ENCODE results near the gene DIP2B.
A peak's percentile ranks its signal among the peaks of the same experiment; 100 is the strongest.
"Not testable (repeated sequence)": the region's sequence is repeated elsewhere in the genome, so short reads cannot be mapped to it uniquely, and the experiment has no call there.

DIP2B gene, protein sequence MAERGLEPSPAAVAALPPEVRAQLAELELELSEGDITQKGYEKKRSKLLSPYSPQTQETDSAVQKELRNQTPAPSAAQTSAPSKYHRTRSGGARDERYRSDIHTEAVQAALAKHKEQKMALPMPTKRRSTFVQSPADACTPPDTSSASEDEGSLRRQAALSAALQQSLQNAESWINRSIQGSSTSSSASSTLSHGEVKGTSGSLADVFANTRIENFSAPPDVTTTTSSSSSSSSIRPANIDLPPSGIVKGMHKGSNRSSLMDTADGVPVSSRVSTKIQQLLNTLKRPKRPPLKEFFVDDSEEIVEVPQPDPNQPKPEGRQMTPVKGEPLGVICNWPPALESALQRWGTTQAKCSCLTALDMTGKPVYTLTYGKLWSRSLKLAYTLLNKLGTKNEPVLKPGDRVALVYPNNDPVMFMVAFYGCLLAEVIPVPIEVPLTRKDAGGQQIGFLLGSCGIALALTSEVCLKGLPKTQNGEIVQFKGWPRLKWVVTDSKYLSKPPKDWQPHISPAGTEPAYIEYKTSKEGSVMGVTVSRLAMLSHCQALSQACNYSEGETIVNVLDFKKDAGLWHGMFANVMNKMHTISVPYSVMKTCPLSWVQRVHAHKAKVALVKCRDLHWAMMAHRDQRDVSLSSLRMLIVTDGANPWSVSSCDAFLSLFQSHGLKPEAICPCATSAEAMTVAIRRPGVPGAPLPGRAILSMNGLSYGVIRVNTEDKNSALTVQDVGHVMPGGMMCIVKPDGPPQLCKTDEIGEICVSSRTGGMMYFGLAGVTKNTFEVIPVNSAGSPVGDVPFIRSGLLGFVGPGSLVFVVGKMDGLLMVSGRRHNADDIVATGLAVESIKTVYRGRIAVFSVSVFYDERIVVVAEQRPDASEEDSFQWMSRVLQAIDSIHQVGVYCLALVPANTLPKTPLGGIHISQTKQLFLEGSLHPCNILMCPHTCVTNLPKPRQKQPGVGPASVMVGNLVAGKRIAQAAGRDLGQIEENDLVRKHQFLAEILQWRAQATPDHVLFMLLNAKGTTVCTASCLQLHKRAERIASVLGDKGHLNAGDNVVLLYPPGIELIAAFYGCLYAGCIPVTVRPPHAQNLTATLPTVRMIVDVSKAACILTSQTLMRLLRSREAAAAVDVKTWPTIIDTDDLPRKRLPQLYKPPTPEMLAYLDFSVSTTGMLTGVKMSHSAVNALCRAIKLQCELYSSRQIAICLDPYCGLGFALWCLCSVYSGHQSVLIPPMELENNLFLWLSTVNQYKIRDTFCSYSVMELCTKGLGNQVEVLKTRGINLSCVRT (N-terminal part only)

GRCh38 chr12:50504798-50505674, at the start of gene DIP2B:
Gene DIP2B, plus strand, starts transcription at chr12:50504985. Its CDS starts 156 bp downstream, at chr12:50505141.
- peak; percentile 89 to 95 for DNase-seq (ENCODE audit: low read depth in 2 of 2)

GRCh38 chr12:50458606-50459005, 46.2 kb upstream of the DIP2B start:
- DNase-seq (ENCODE audit: low read depth in 2 of 2), result no peak

- no peak for DNase-seq (ENCODE audit: low read depth in 2 of 2)
Measured at GRCh38 chr12:50467439-50467838, 37.3 kb upstream of the DIP2B start.

DNA sequence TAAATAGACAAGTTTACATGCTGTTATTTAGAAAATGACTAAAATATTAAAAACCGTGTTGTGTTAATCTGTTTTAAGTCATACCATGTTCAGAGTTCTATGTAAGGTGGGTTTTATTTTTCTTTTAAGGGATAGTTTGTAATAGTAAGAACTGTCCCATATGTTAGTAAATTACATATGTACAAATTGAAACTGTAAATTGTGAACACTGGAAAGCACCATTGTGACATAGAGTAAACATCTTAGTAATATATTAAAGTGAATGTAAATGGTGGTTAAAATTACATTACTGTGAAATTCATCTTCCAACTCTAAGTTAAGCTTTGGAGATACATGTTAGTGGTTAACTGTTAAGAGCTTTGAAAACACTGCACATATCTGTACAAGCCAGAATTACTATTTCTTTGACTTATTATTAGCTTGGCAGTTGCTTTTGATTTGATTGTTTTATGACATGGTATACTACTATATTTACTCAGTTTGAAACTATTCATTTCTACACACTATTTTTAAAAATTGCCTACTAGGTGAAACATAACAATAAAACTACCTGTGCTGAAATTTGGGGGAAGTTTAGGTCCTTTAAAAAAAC, 27.4 kb upstream of the DIP2B start:
- DNase-seq (ENCODE audit: low read depth in 2 of 2), result no peak

GRCh38 chr12:50482571-50482970, 22.2 kb upstream of the DIP2B start:
- no peak for DNase-seq (ENCODE audit: low read depth in 2 of 2)

- no peak for DNase-seq (ENCODE audit: low read depth in 2 of 2)
Measured at GRCh38 chr12:50483488-50483887, 21.3 kb upstream of the DIP2B start.

DNA sequence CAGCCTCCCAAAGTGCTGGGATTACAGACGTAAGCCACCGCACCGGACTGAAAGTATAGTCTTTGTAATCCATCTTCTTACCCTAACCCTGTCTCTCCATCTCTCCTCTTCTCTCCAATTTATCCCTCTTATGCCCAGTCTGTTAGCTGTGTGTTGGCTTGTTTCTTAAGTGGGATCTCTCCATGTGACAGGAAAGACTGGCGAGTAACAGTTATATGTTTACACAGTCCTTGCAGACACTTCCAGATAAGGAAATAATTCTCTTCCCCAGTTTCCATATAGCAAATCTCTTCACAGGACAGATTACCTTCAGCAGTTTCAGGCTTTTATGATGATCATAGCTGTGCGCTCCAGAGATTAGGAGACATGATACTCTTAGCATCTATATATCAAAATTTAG, 16.0 kb upstream of the DIP2B start:
- DNase-seq (ENCODE audit: low read depth in 2 of 2), result no peak

GRCh38 chr12:50498119-50498518, 6.7 kb upstream of the DIP2B start:
- not testable (repeated sequence) for DNase-seq (ENCODE audit: low read depth in 2 of 2)

DNA sequence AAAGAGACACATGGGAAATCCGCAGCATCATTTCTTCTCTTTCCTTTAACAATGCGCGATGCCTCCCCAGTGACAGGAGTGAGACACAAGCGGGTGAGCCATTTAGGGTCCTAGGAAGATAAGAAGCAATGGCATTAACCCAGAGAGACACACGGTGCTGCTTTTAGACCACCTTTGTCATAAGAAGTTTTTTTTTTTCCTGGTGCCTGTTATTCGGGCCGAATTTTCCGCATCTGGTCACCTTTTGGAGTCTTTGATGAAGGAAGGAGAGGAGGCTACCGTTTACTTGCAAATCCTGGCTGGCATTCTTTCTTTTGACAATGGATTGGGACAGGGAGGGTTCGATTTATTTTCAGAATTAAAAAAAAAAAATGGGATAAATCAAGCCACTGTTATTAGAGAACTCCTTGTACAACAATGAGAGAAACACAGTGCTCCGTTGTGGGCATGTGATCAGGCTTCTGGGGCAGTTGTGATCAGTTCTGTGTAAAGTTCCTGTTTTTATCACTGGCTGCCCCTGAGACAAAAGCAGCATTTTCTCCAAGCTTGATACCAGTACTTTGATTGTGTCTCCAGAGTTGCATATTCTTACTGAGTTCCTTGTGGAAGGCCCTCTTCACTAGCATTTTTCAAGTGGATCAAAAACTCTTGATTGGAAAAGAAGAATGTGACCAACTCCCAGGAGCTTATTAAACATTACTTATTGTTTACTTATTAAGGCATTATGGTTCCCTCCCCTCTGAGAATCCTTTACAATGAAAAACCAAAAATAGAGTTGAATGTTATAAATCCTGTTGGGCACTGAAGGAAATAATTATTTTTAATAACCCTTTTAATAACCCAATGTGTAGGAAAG, 1.1 kb downstream of the DIP2B start:
- no peak for DNase-seq (ENCODE audit: low read depth in 2 of 2)

DNA sequence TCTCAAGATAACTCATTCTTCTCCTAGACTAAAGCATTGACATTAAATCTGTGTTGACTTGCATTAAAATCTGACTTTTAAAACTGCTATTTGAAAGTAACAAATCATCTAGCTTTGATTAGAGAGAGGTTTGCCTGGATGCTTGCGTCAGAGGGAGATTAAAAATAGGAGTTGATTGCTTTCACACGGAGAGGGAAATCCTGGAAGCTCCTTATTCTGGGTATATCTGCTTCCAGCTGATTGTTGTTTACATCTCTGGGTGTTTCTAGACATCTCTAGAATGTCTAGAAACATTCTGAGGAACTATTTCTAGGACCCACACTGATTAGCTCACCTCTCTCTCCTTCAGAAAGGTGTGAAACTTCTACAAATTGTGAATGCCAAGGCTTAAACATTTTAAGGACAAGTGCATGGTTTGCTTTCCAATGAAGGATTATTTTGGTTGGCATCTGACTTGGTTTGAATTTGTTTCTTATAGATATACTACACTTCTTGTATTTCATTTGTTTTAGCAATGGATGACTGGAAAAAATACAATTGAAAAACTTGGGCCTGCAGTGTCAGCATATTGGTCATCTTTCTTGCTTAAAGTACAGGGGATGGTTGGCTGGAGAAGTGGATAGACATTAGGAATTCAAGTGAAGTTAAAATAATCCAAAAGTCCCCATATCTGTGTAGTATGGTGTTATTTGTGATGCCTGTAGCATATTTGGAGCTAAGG, 2.1 kb downstream of the DIP2B start:
- no peak for DNase-seq (ENCODE audit: low read depth in 2 of 2)

DNA sequence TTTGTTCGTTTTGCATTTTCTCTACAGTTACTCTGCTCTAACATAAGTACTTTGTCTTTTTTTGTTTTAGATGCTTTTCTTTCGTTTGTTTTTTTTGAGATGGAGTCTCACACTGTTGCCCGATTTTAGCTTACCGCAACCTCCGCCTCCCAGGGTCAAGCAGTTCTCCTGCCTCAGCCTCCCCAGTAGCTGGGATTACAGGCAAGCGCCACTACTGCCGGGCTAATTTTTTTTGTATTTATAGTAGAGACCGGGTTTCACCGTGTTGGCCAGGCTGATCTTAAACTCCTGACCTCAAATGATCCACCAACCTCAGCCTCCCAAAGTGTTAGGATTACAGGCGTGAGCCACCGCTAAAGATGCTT, 2.7 kb downstream of the DIP2B start:
- no peak for DNase-seq (ENCODE audit: low read depth in 2 of 2)

- no peak for DNase-seq (ENCODE audit: low read depth in 2 of 2)
Measured at GRCh38 chr12:50507930-50508329, 3.1 kb downstream of the DIP2B start.

DNA sequence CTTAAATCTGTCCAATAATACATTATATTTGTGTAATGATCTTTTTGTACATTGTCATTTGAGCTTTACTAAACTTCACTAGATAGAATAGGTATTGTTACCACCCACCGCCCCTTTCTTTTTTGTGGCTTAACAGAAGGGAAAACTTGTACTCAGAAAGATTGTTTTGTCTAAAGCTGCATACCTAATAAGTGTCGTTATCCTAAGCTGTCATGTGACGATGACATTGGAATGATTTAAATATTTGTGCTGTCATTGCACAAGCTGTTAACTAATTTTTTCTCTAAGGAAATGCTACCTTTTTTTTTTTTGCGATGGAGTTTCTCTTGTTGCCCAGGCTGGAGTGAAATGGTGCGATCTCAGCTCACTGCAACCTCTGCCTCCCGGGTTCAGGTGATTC, 3.6 kb downstream of the DIP2B start:
- no peak for DNase-seq (ENCODE audit: low read depth in 2 of 2)

DNA sequence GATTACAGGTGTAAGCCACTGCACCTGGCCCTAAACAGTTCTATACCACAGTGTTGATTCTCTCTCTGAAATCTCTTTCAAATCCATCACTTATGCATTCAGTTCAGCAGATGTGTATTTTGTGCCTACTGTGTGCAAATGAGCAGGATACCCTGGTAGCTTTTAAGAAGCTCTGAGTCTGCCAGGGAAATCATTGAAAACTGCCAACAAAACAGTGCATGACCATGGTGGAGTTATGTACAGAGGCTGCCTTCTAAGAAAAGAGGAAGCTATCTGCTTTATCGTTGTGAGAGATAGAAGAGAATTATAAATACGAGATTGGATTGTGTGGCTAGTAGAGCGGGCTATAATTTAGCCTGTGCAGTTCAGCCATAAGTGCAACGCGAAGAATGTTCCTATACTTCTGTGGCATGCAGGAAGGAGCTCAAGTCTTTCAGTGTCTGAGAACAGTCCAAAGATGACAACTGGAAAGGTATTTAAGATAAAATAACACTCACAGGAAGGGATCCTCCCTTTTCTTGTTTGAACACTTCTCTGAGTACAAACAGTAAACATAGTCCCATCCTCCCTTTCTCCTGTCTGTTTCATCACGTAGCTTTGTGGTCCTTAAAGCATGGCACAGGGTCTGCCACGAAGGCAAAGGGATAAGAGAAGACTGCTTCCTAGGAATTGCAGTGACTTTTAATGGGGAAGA, 4.3 kb downstream of the DIP2B start:
- no peak for DNase-seq (ENCODE audit: low read depth in 2 of 2)

GRCh38 chr12:50514526-50515276, 9.9 kb downstream of the DIP2B start:
- DNase-seq (ENCODE audit: low read depth in 2 of 2), result no peak

- DNase-seq (ENCODE audit: low read depth in 2 of 2), result no peak
Measured at GRCh38 chr12:50515587-50515986, 10.8 kb downstream of the DIP2B start.

GRCh38 chr12:50517421-50518048, 12.8 kb downstream of the DIP2B start:
- DNase-seq (ENCODE audit: low read depth in 2 of 2), result no peak

Measured in stimulated activated CD4-positive, alpha-beta T cell treated with anti-CD3 and anti-CD28 coated beads, Interleukin-1b, Interleukin-23, amount 100 ng/mL, for 1 hour (primary cell).